ENCODE measurements around the gene SCN8A. TPM values are rescaled to one million over a fixed set of nuclear protein-coding genes. Genes with fewer than 3 reads are reported as not detected.
"Not testable (repeated sequence)": the region's sequence is repeated elsewhere in the genome, so short reads cannot be mapped to it uniquely, and the experiment has no call there.

The SCN8A gene
- polyA plus RNA-seq, 1 experiment: 19.6 TPM

DNA sequence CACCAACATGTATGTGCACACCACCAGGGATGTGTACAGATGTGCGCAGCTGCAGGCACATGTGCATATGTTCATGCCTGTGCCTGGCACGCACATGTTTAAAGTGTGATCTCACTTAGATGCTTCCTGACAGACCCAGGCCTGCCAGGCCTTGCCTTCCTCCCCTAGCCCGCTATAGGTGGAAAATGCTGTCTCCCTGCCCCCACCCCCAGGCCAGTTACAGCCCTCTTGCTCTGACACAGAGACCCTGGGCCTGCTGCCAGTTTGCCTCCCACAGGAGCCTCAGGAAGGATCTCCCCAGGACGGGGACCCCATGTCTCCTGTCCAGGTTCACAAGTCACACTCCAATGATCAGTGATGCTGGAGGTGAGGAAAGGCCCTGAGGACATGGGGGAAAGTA is 235.8 kb downstream of the SCN8A start:
- no peak for DNase-seq (ENCODE audit: low read depth)
- H3K27me3 ChIP-seq (ENCODE audit: control insufficient read depth, insufficient read depth, low read length): peaks cover 5% of the 10 kb centered on the region
- ChIA-PET CTCF (interaction anchor here (0.9 to 4.9 kb wide), 3 partner anchors 48 to 404 kb away, joined by 4 to 83 read pairs (median 5); partner anchors contain the start of gene SLC4A8), POLR2A (no interaction called here)
- no peaks in the 10 kb centered on the region for H3K36me3 ChIP-seq (ENCODE audit: control insufficient read depth, insufficient read depth, low read length)
- H3K4me3 ChIP-seq (ENCODE audit: low read depth, low read length): no peak overlapping the region
- TF ChIP-seq, protein P1, sequence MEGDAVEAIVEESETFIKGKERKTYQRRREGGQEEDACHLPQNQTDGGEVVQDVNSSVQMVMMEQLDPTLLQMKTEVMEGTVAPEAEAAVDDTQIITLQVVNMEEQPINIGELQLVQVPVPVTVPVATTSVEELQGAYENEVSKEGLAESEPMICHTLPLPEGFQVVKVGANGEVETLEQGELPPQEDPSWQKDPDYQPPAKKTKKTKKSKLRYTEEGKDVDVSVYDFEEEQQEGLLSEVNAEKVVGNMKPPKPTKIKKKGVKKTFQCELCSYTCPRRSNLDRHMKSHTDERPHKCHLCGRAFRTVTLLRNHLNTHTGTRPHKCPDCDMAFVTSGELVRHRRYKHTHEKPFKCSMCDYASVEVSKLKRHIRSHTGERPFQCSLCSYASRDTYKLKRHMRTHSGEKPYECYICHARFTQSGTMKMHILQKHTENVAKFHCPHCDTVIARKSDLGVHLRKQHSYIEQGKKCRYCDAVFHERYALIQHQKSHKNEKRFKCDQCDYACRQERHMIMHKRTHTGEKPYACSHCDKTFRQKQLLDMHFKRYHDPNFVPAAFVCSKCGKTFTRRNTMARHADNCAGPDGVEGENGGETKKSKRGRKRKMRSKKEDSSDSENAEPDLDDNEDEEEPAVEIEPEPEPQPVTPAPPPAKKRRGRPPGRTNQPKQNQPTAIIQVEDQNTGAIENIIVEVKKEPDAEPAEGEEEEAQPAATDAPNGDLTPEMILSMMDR (IDR thresholded peaks at IDR 0.05; ENCODE audit: insufficient read depth, low read depth, low read length): no peak

DNA sequence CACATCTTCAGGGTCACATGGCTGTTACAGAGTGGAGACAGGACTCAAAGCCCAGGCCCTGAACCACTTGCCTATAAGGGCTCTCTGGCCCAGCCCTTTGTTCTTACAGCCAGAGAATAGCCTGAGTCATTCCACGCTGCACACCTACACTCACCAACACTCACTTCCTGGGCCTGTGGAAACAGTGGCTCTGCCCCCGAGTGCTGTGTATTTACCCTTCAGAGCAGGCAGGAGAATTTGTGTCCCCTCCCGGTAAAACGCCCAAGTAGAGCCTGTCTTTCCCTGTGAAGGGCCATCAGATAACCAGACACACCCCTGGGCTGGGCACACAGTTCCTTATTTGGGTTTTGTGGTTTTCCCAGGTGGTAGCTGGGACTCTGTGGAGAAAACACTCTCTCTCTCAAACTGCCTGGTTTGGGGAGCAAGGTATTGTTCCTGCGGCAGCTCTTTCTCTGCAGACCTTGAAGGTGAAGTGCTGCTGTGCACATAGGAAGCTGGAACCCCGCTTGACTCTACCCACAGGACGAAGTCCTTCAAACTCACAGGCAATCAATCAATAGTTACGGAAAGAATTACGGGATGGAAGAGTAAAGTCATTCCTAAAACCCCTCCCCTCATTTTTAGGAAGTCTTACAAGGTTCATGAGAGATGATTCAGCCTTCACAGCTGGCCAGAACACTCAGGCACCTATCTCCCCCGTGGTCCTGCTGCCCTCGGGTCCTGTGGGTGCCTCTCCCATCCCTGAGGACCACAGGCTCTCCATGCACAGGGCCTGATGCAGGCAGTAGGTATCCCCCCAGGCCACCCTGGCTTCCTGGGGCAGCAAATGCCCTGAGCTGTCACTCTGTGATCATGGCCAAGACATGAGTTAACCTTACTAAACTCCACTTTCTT is 237.1 kb downstream of the SCN8A start:
- Histone ChIP-seq H3K36me3 (ENCODE audit: control insufficient read depth, insufficient read depth, low read length) (no peaks in the 10 kb centered on the region), H3K27me3 (ENCODE audit: control insufficient read depth, insufficient read depth, low read length) (peaks cover 6% of the 10 kb centered on the region), H3K4me3 (ENCODE audit: low read depth, low read length) (no peak overlapping the region)
- ChIA-PET CTCF (interaction anchor here (1.6 kb wide), 1 partner anchor 407 kb away, joined by 5 read pairs; no protein-coding TSS in a partner anchor), POLR2A (no interaction called here)
- DNase-seq (ENCODE audit: low read depth): no peak
- TF ChIP-seq, protein P1 (IDR thresholded peaks at IDR 0.05; ENCODE audit: insufficient read depth, low read depth, low read length): no peak

GRCh38 chr12:51829011-51829481 is 238.0 kb downstream of the SCN8A start:
- peaks cover 11% of the 10 kb centered on the region for H3K27me3 ChIP-seq (ENCODE audit: control insufficient read depth, insufficient read depth, low read length)
- H3K4me3 ChIP-seq (ENCODE audit: low read depth, low read length): no peak overlapping the region
- no peaks in the 10 kb centered on the region for H3K36me3 ChIP-seq (ENCODE audit: control insufficient read depth, insufficient read depth, low read length)
- ChIA-PET POLR2A (no interaction called here), CTCF (interaction anchor here (1.6 kb wide), 1 partner anchor 407 kb away, joined by 5 read pairs; no protein-coding TSS in a partner anchor)
- TF ChIP-seq, protein P1 (IDR thresholded peaks at IDR 0.05; ENCODE audit: insufficient read depth, low read depth, low read length): no peak
- no peak for DNase-seq (ENCODE audit: low read depth)

- no peak overlapping the region for H3K4me3 ChIP-seq (ENCODE audit: low read depth, low read length)
- H3K27me3 ChIP-seq (ENCODE audit: control insufficient read depth, insufficient read depth, low read length): peaks cover 14% of the 10 kb centered on the region
- TF ChIP-seq, protein P1 (IDR thresholded peaks at IDR 0.05; ENCODE audit: insufficient read depth, low read depth, low read length): no peak
- H3K36me3 ChIP-seq (ENCODE audit: control insufficient read depth, insufficient read depth, low read length): no peaks in the 10 kb centered on the region
- DNase-seq (ENCODE audit: low read depth): no peak
- ChIA-PET POLR2A (interaction anchor here (0.7 kb wide), 1 partner anchor 1229 kb away, joined by 11 read pairs; no protein-coding TSS in a partner anchor), CTCF (interaction anchor here (1.6 to 2.0 kb wide), 2 partner anchors 10 to 408 kb away, joined by 5 read pairs; no protein-coding TSS in a partner anchor)
Measured at GRCh38 chr12:51829641-51830040, 238.6 kb downstream of the SCN8A start.

GRCh38 chr12:51831817-51832216 is 240.8 kb downstream of the SCN8A start:
- CTCF ChIA-PET: interaction anchor here (1.1 to 2.5 kb wide), 7 partner anchors 8 to 413 kb away, joined by 3 to 18 read pairs (median 4); no protein-coding TSS in a partner anchor
- POLR2A ChIA-PET; H3K36me3 ChIP-seq (ENCODE audit: control insufficient read depth, insufficient read depth, low read length): not testable (repeated sequence)

More at GRCh38 chr12:51831817-51832216, 240.8 kb downstream of the SCN8A start:
- H3K4me3 ChIP-seq (ENCODE audit: low read depth, low read length); DNase-seq (ENCODE audit: low read depth): not testable (repeated sequence)
- peaks cover 22% of the 10 kb centered on the region for H3K27me3 ChIP-seq (ENCODE audit: control insufficient read depth, insufficient read depth, low read length)

Data from BJ (cell line).